SU-DHL-6 (cell line): ENCODE results near the gene HCN1.

Source experiments
- CTCF ChIP-seq: fragments of 200-600 bp; sonication (generic); IDR thresholded peaks from one replicate; pipeline ENCODE4 v1.5.1; 2017; ENCODE audit warnings: antibody characterized with exemption, mild to moderate bottlenecking, low read length, moderate library complexity; ENCODE audit not compliant: insufficient read depth, poor library complexity, severe bottlenecking
- EZH2phosphoT487 ChIP-seq: fragments of 200-600 bp; sonication (generic), shearing (Covaris generic); conservative IDR thresholded peaks from 2 replicates; pipeline ENCODE4 v1.6.1; 2018; ENCODE audit warnings: mild to moderate bottlenecking, antibody characterized with exemption, low read length, moderate library complexity, mixed read lengths

- no peak for TF ChIP-seq CTCF
- TF ChIP-seq EZH2phosphoT487: no peak
Measured at GRCh38 chr5:45639040-45639439, 57.1 kb downstream of the HCN1 start.
